NT2/D1 (cell line): ENCODE measurements around the gene PLXDC2.
A peak's percentile ranks its signal among the peaks of the same experiment; 100 is the strongest.

Source experiments
- DNase-seq: peaks from one replicate; pipeline ENCODE4 v3.0.0-alpha.2; 2011; ENCODE audit warnings: low read depth, low spot score
- H3K27me3 ChIP-seq: 2 replicates; pipeline ENCODE4 v1.6.0; 2011; ENCODE audit warnings: mild to moderate bottlenecking; ENCODE audit not compliant: insufficient read length, insufficient read depth
- H3K36me3 ChIP-seq: 2 replicates; pipeline ENCODE4 v1.6.1; 2011; ENCODE audit warnings: mild to moderate bottlenecking, low read length, mixed read lengths; ENCODE audit not compliant: insufficient read depth, insufficient read length
- H3K4me1 ChIP-seq: 2 replicates; pipeline ENCODE4 v1.5.1; 2011; ENCODE audit not compliant: insufficient read depth, insufficient read length
- H3K4me3 ChIP-seq: 2 replicates; pipeline ENCODE4 v1.5.1; 2011; ENCODE audit warnings: low read depth; ENCODE audit not compliant: insufficient read length
- H3K9ac ChIP-seq: 2 replicates; pipeline ENCODE4 v1.6.0; 2011; ENCODE audit warnings: low read depth; ENCODE audit not compliant: insufficient read length
- H3K9me3 ChIP-seq: 2 replicates; pipeline ENCODE4 v1.5.1; 2011; ENCODE audit warnings: mild to moderate bottlenecking, low read length; ENCODE audit not compliant: insufficient read depth
- SUZ12 ChIP-seq: IDR thresholded peaks from 2 replicates; pipeline ENCODE4 v1.6.1; 2011; ENCODE audit not compliant: insufficient read length, insufficient read depth; ENCODE audit errors: extremely low read depth
- YY1 ChIP-seq: IDR thresholded peaks from 2 replicates; pipeline ENCODE4 v1.6.1; 2011; ENCODE audit not compliant: insufficient read length, insufficient read depth
- ZNF274 ChIP-seq: IDR thresholded peaks from 2 replicates; pipeline ENCODE4 v1.6.1; 2011; ENCODE audit warnings: mild to moderate bottlenecking, low read depth, low read length

Gene PLXDC2

DNA sequence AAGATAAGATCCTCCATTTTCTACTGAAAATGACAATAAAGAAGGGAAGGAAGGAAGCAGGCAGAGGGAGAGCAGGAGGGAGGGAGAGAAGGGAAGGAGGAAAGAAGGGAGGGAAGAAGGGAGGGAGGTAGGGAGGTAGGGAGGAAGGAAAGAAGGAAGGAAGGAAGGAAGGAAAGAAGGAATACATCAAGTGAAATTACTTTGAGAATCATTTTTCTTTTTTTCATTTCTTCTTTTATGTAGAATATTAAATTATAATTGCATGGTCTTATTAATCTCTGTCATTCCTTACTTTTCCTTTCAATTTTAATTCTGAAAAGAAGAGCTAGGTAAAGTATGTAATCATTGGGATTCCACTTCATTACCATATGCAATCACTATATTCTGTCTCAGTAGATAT, 97.8 kb downstream of the PLXDC2 start:
- no peaks in the 10 kb centered on the region for H3K27me3 ChIP-seq
- H3K4me3 ChIP-seq: no peak overlapping the region
- DNase-seq: no peak
- H3K4me1 ChIP-seq: no peaks in the 10 kb centered on the region
- H3K36me3 ChIP-seq: no peaks in the 10 kb centered on the region
- no peak overlapping the region for H3K9ac ChIP-seq
- no peaks in the 10 kb centered on the region for H3K9me3 ChIP-seq
- TF ChIP-seq SUZ12: no peak
- no peak for TF ChIP-seq YY1
- TF ChIP-seq ZNF274: no peak

DNA sequence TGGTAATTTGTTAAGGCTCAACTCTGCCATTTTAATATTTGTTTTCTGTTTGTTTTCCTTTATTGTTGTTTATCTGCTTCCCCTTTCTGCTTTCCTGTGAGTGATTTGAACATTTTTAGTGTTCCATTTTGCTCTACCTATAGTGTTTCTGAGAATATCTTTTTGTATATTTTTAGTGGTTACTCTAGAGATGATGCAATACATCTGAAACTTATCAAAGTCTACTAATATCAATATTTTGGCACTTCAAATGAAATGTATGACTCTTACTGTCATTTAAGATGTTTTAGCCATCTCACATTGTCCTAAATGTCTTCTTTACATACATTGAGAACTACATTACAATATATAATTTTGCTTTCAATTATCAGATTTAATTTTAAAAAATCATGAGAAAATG, 98.9 kb downstream of the PLXDC2 start:
- TF ChIP-seq SUZ12: no peak
- no peak for TF ChIP-seq YY1
- TF ChIP-seq ZNF274: no peak
- no peak for DNase-seq
- Histone ChIP-seq H3K36me3 (no peaks in the 10 kb centered on the region), H3K27me3 (no peaks in the 10 kb centered on the region), H3K9ac (no peak overlapping the region), H3K4me1 (no peaks in the 10 kb centered on the region), H3K4me3 (no peak overlapping the region), H3K9me3 (no peaks in the 10 kb centered on the region)

DNA sequence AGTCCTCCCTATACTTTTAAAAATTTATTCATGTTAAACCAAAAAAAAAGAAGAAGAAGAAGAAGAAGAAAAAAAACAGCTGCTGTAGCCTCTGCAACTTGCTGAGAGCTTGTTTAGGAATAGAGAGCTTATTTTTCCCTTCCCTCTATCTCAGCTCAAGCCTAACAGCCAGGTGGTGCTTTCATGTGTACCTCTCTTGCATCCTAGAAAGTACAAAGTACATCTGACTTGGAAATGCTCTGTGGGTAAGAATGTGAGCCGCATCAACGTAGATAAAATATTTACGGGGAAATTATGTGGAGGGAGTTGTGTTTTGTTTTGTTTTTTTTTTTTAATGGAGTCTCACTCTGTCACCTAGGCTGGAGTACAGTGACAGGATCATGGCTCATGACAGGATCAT, 99.6 kb downstream of the PLXDC2 start:
- no peaks in the 10 kb centered on the region for H3K4me1 ChIP-seq
- no peak for DNase-seq
- TF ChIP-seq YY1 (no peak), SUZ12 (no peak)
- no peak overlapping the region for H3K9ac ChIP-seq
- H3K4me3 ChIP-seq: no peak overlapping the region
- no peaks in the 10 kb centered on the region for H3K27me3 ChIP-seq
- H3K9me3 ChIP-seq: no peaks in the 10 kb centered on the region
- no peaks in the 10 kb centered on the region for H3K36me3 ChIP-seq

DNA sequence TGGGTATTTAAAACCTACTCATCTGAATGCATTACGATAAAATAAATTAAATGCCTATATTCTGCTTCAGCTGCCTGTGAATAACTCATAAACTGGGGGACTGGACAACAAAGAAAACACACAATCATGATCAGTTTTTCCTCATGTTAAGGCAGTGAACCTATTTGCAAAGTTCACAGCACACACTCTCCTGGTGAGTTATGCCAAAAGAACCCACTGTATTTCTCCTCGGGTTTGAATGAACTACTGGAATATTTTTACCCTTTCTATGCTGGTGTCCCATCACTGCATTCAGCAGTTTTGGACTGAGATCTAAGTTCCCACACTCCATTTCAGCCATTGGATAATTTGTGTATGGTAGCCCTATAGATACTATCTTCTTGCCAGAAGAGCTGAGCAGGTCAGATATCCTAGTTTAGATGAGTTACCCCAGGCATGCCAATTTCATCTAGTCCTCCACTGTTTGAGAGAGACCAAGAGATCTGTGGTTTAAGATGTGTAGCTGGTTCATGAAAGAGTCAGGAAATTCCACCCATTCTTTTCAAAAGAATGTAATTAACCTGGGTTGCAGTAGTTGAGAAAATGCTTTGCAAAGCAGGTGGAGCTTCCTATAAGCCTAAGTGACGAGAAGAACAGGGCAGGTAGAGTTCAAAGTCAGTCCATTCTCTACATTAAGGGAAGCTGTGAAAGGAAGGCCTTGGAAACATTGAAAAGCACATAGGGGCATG, 101.7 kb downstream of the PLXDC2 start:
- Histone ChIP-seq H3K9ac (no peak overlapping the region), H3K9me3 (no peaks in the 10 kb centered on the region), H3K4me3 (no peak overlapping the region), H3K36me3 (no peaks in the 10 kb centered on the region), H3K4me1 (no peaks in the 10 kb centered on the region), H3K27me3 (no peaks in the 10 kb centered on the region)
- peak; percentile 2 for DNase-seq
- no peak for TF ChIP-seq ZNF274

DNA sequence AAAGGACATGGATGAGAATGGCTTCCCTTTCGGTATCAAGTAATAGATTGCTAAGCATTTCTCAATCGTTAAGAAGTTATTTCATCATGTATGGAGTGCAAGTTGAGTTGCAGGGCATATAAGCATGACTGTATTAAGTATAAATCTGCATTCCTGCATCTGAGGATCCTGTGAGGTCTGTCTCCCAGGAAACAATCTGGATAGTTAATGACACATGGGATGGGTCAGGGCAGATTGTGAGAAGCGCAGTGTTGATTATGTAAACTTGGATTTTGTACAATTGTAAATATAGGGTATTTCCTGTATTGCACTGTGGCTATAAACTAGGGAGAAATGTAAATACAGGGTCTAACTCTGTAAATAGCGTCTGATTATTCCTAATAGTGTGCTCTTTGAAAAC, 102.6 kb downstream of the PLXDC2 start:
- H3K4me1 ChIP-seq: no peaks in the 10 kb centered on the region
- H3K36me3 ChIP-seq: no peaks in the 10 kb centered on the region
- no peak for TF ChIP-seq SUZ12
- no peak for TF ChIP-seq YY1
- no peak for TF ChIP-seq ZNF274
- no peak overlapping the region for H3K9ac ChIP-seq
- DNase-seq: no peak
- no peaks in the 10 kb centered on the region for H3K9me3 ChIP-seq
- H3K27me3 ChIP-seq: no peaks in the 10 kb centered on the region
- no peak overlapping the region for H3K4me3 ChIP-seq

DNA sequence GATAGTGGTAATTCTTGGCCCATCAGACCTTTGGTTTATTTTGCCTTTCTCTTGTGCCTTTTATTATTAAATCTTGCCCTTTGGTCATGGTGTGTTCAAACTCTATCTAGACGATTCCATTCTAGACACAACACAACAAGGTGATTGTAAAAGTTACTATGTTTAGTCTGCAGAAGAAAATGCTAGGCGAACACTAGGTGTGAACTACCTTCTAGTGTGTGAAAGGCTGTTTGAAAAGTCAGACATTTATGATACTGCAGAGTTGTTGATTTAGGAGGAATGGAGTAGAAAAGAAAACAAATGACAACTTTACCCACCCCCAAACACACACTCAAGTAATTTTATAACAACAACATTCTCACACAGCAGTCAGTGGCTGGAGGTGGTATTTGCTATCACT, 103.4 kb downstream of the PLXDC2 start:
- no peaks in the 10 kb centered on the region for H3K36me3 ChIP-seq
- TF ChIP-seq YY1 (no peak), ZNF274 (no peak), SUZ12 (no peak)
- DNase-seq: no peak
- H3K4me1 ChIP-seq: no peaks in the 10 kb centered on the region
- H3K27me3 ChIP-seq: no peaks in the 10 kb centered on the region
- no peaks in the 10 kb centered on the region for H3K9me3 ChIP-seq
- H3K4me3 ChIP-seq: no peak overlapping the region
- H3K9ac ChIP-seq: no peak overlapping the region

DNA sequence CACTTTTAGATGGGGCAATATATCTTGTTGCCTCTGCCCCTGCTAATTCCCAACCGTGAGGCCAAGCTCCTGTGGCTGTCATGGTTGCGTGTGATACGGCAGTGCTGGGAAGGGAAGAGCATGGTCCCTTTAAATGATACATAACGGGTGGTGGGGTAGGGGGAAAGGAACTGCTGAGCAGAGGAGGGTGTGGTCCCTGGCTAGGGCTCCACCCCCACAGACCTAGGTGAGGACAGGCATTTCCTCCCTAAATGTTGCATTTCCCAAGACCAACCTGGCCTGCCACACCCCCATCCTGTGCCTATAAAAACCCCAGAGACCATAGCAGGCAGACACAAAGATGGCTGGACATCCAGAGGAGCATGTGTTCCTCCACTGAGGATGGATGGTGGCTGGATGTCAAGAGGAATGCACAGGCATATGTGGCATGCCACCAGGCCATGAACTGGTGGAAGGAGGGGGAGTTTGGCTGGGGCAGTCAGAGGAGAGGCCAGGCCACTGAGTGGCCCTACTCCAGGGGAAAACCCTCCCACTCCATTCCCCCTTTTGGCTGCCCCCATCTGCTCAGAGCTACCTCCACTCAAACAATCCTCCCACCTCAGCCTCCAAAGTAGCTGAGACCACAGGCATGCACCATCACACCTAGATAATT, 104.0 kb downstream of the PLXDC2 start:
- H3K9ac ChIP-seq: no peak overlapping the region
- no peak overlapping the region for H3K4me3 ChIP-seq
- H3K27me3 ChIP-seq: no peaks in the 10 kb centered on the region
- TF ChIP-seq SUZ12 (no peak), YY1 (no peak), ZNF274 (no peak)
- H3K9me3 ChIP-seq: no peaks in the 10 kb centered on the region
- no peaks in the 10 kb centered on the region for H3K4me1 ChIP-seq
- no peak for DNase-seq
- no peaks in the 10 kb centered on the region for H3K36me3 ChIP-seq
